ENCODE data around the gene GALNS.

- TF ChIP-seq POLR2A (IDR thresholded peaks at IDR 0.05) (no peak), CTCF (IDR thresholded peaks at IDR 0.05) (no peak)
Measured at GRCh38 chr16:88837806-88838205, 18.9 kb downstream of the GALNS start.
